Astrocyte (in vitro differentiated cells and primary cell): ENCODE measurements around the gene ASPG. TPM values are rescaled to one million over a fixed set of nuclear protein-coding genes. Genes with fewer than 3 reads are reported as not detected.

Experiments used
- DNase-seq: peaks from one replicate; pipeline ENCODE4 v3.0.0-alpha.2; 2010; ENCODE audit warnings: low read depth
- FAIRE-seq: peaks from 2 replicates; lab custom pipeline; 2011; peaks lifted over from hg19 to GRCh38; lab: Jason Lieb, UNC
- H2AFZ ChIP-seq: 2 replicates; pipeline ENCODE4 v1.6.0; 2012; ENCODE audit warnings: low read depth, low read length, inconsistent platforms
- H3K27ac ChIP-seq: 2 replicates; pipeline ENCODE4 v1.5.1; 2011; ENCODE audit warnings: low read depth, low read length, inconsistent platforms
- H3K27me3 ChIP-seq: 2 replicates; pipeline ENCODE4 v1.6.0; 2011; ENCODE audit warnings: low read length, inconsistent platforms; ENCODE audit not compliant: insufficient read depth
- H3K36me3 ChIP-seq: 2 replicates; pipeline ENCODE4 v1.5.1; 2011; ENCODE audit warnings: low read length, inconsistent platforms; ENCODE audit not compliant: insufficient read depth
- H3K4me1 ChIP-seq: 2 replicates; pipeline ENCODE4 v1.5.1; 2011; ENCODE audit warnings: low read length, inconsistent platforms; ENCODE audit not compliant: insufficient read depth
- H3K4me2 ChIP-seq: 2 replicates; pipeline ENCODE4 v1.6.0; 2012; ENCODE audit warnings: low read length, inconsistent platforms
- H3K4me3 ChIP-seq: 2 replicates; pipeline ENCODE4 v1.5.1; 2011; ENCODE audit warnings: low read depth, mild to moderate bottlenecking, low read length, inconsistent platforms; ENCODE audit not compliant: insufficient read depth
- H3K79me2 ChIP-seq: 2 replicates; pipeline ENCODE4 v1.6.0; 2012; ENCODE audit warnings: mild to moderate bottlenecking, low read length, inconsistent platforms; ENCODE audit not compliant: insufficient read depth
- H3K9ac ChIP-seq: 2 replicates; pipeline ENCODE4 v1.6.0; 2012; ENCODE audit warnings: mild to moderate bottlenecking, low read length, inconsistent platforms
- H3K9me3 ChIP-seq: 2 replicates; pipeline ENCODE4 v1.5.1; 2012; ENCODE audit warnings: low read depth, mild to moderate bottlenecking, low read length, inconsistent platforms; ENCODE audit not compliant: insufficient read depth
- H4K20me1 ChIP-seq: 2 replicates; pipeline ENCODE4 v1.6.0; 2012; ENCODE audit warnings: low read length, inconsistent platforms; ENCODE audit not compliant: insufficient read depth
- H3K27ac Mint-ChIP-seq: one replicate; pipeline ENCODE4 v1.8.0; 2021; ENCODE audit warnings: mild to moderate bottlenecking, mixed read lengths; ENCODE audit not compliant: unreplicated experiment
- H3K27me3 Mint-ChIP-seq: one replicate; pipeline ENCODE4 v1.8.0; 2021; ENCODE audit warnings: low read depth, mixed read lengths; ENCODE audit not compliant: unreplicated experiment
- H3K36me3 Mint-ChIP-seq: one replicate; pipeline ENCODE4 v1.8.0; 2021; ENCODE audit warnings: low read depth, mixed read lengths; ENCODE audit not compliant: unreplicated experiment
- H3K4me1 Mint-ChIP-seq: one replicate; pipeline ENCODE4 v1.8.0; 2021; ENCODE audit warnings: low read depth, mixed read lengths; ENCODE audit not compliant: unreplicated experiment
- H3K4me3 Mint-ChIP-seq: one replicate; pipeline ENCODE4 v1.8.0; 2021; ENCODE audit warnings: mild to moderate bottlenecking, moderate library complexity, mixed read lengths; ENCODE audit not compliant: unreplicated experiment
- H3K9me3 Mint-ChIP-seq: one replicate; pipeline ENCODE4 v1.8.0; 2021; ENCODE audit warnings: mild to moderate bottlenecking, mixed read lengths; ENCODE audit not compliant: unreplicated experiment
- EZH2 ChIP-seq: IDR thresholded peaks from 2 replicates; pipeline ENCODE4 v1.6.1; 2012; ENCODE audit warnings: mild to moderate bottlenecking, low read length, inconsistent platforms; ENCODE audit not compliant: insufficient read depth
- total RNA-seq: library from RNA; stranded (reverse); gene quantifications from 2 replicates; pipeline ENCODE4 v1.2.1, GENCODE V29; 2021
- TF ChIP-seq, protein P1 (sequence below): IDR thresholded peaks from 2 replicates; pipeline ENCODE4 v1.5.1; 2011; ENCODE audit warnings: low read depth, mild to moderate bottlenecking, inconsistent platforms, low read length, moderate library complexity; ENCODE audit not compliant: insufficient read depth

The ASPG gene
- total RNA-seq, 1 donor from 2014 or later, result not detected

DNA sequence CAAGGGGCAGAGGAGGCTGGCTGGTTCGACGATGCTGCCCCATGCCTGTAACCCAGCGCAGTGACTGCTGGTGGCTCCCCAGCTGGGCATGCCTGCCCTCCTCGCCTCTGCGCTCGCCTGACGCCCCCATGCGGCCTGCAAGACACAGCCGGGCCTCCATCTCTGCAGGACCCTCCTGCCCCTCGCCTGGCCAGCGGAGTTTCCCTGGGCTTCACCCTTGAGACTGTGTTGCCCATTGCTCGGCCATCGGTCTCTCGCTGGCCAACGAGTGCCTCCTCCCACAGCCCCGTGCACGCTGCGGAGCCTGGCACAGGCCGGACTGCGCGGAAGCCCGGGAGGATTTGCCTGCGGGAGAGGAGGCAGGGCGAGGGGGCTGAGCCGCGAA, 17.6 kb downstream of the ASPG start:
- Mint-ChIP-seq H3K36me3 (no peaks in the 10 kb centered on the region), H3K27ac (no peak overlapping the region), H3K4me1 (no peaks in the 10 kb centered on the region), H3K27me3 (peaks cover 7% of the 10 kb centered on the region), H3K9me3 (no peaks in the 10 kb centered on the region), H3K4me3 (no peak overlapping the region)
- H3K9me3 ChIP-seq, result no peaks in the 10 kb centered on the region
- no peak overlapping the region for H3K4me3 ChIP-seq
- no peaks in the 10 kb centered on the region for H3K4me1 ChIP-seq
- no peaks in the 10 kb centered on the region for H4K20me1 ChIP-seq
- H3K9ac ChIP-seq, result no peak overlapping the region
- FAIRE-seq (no peak), DNase-seq (no peak)
- no peaks in the 10 kb centered on the region for H3K36me3 ChIP-seq
- no peak overlapping the region for H2AFZ ChIP-seq
- TF ChIP-seq, protein P1, sequence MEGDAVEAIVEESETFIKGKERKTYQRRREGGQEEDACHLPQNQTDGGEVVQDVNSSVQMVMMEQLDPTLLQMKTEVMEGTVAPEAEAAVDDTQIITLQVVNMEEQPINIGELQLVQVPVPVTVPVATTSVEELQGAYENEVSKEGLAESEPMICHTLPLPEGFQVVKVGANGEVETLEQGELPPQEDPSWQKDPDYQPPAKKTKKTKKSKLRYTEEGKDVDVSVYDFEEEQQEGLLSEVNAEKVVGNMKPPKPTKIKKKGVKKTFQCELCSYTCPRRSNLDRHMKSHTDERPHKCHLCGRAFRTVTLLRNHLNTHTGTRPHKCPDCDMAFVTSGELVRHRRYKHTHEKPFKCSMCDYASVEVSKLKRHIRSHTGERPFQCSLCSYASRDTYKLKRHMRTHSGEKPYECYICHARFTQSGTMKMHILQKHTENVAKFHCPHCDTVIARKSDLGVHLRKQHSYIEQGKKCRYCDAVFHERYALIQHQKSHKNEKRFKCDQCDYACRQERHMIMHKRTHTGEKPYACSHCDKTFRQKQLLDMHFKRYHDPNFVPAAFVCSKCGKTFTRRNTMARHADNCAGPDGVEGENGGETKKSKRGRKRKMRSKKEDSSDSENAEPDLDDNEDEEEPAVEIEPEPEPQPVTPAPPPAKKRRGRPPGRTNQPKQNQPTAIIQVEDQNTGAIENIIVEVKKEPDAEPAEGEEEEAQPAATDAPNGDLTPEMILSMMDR, result no peak
- no peak for TF ChIP-seq EZH2
- no peak overlapping the region for H3K4me2 ChIP-seq
- H3K27ac ChIP-seq, result no peak overlapping the region
- no peaks in the 10 kb centered on the region for H3K79me2 ChIP-seq
- no peaks in the 10 kb centered on the region for H3K27me3 ChIP-seq

DNA sequence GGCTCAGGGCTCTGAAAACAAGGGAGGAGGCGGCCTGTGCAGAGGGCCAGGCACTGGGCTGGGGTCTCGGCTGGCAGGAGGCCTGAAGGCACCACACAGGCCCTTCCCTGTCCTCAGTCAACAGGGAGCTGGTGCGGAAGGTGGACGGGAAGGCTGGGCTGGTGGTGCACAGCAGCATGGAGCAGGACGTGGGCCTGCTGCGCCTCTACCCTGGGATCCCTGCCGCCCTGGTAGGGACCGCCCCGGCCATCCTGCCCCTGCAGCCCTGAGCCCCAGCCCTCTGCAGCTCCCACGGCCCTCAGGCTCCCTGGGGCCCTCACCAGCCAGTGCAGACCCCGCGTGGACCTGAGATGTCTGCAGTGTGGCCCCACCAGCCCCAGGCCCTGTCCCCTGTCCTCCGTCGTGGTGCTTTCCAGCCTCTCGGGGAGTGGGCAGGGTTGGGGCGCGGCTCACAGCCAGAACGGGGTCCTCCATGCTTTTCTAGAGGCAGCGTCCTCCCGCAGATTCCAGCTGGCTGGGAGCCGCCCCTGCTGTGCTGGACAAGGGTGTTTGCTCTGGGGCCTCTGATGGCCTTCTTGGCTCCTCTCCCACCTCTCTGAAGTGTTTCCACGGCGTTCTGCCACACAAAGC, 18.1 kb downstream of the ASPG start:
- Mint-ChIP-seq H3K36me3 (no peaks in the 10 kb centered on the region), H3K27me3 (peaks cover 7% of the 10 kb centered on the region), H3K4me3 (no peak overlapping the region), H3K4me1 (no peaks in the 10 kb centered on the region), H3K9me3 (no peaks in the 10 kb centered on the region), H3K27ac (no peak overlapping the region)
- H3K27ac ChIP-seq, result no peak overlapping the region
- no peak for FAIRE-seq
- H3K36me3 ChIP-seq, result no peaks in the 10 kb centered on the region
- H3K9ac ChIP-seq, result no peak overlapping the region
- TF ChIP-seq EZH2, result no peak
- TF ChIP-seq, protein P1, result no peak
- H4K20me1 ChIP-seq, result no peaks in the 10 kb centered on the region
- H3K4me2 ChIP-seq, result no peak overlapping the region
- no peaks in the 10 kb centered on the region for H3K27me3 ChIP-seq
- H3K9me3 ChIP-seq, result no peaks in the 10 kb centered on the region
- H3K79me2 ChIP-seq, result no peaks in the 10 kb centered on the region
- no peaks in the 10 kb centered on the region for H3K4me1 ChIP-seq
- DNase-seq, result no peak
- H2AFZ ChIP-seq, result no peak overlapping the region
- H3K4me3 ChIP-seq, result no peak overlapping the region
